Measurements from ENCODE around the gene CCNI. TPM values are rescaled to one million over a fixed set of nuclear protein-coding genes. Genes with fewer than 3 reads are reported as not detected.

Gene CCNI
- total RNA-seq, 1 experiment from 2014 or later, result 240 TPM

DNA sequence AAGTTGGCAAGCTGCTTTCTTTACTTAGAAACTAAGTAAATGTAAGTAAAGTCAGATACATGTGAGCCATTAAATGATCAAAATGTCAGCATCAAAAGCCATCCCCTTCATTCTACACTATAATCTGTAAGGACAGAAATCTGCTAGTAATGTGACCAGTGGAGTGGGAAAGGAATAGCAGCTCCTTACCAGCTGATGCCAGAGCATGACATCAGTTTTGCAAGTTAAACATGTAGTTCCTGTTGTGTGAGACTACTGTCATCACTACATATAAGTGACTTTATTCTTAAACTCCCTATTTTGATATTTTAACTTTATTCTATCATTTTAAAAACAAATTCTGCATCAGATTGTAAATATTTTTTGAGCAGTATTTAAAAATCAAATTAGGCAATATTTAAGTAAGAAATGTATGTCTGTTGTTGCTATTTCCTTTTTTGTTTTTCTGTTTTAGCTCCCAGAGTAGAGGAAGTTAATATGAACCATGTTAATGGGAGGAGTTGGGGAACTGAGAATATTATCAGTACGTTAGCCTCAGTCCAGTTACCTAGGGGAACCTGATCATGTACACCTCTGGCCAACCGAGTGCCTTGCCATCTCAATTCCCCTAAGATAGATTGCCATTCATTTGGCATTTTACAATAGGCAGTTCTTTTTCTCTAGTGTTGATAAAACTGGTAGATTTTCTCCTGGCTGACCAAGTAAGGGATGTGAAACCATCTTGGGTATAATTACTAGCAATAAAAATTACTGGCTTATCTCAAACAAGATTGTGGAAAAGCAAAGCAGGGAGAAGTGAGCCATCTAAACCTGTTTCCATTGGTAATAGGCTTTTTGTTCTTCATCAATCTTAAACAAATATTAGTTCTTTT, 34.7 kb downstream of the CCNI start:
- Mint-ChIP-seq H3K4me3 (no peak overlapping the region; a peak in 1 of 5 replicates), H3K27ac (no peak overlapping the region), H3K27me3 (ENCODE audit: low read depth) (no peaks in the 10 kb centered on the region), H3K36me3 (ENCODE audit: insufficient read depth in 1 of 3, low read depth in 3 of 3) (peaks cover 2 to 10% (median 4%) of the 10 kb centered on the region in 3 experiments; a peak in 5 of 7 replicates), H3K4me1 (peaks cover 7 to 13% of the 10 kb centered on the region in 2 experiments; a peak in 3 of 4 replicates), H3K9me3 (no peaks in the 10 kb centered on the region)
- Histone ChIP-seq H2BK12ac (ENCODE audit: insufficient read length, low read depth, low read length) (no peak overlapping the region), H3K14ac (ENCODE audit: insufficient read depth, low read length) (no peak overlapping the region), H3K23ac (ENCODE audit: insufficient read length, low read depth, low read length) (no peak overlapping the region), H3K79me2 (ENCODE audit: insufficient read depth, low read length) (no peaks in the 10 kb centered on the region), H2BK20ac (ENCODE audit: low read depth, low read length, poor library complexity, severe bottlenecking) (no peak overlapping the region), H3K23me2 (ENCODE audit: insufficient read length, low read depth, low read length, poor library complexity, severe bottlenecking) (no peaks in the 10 kb centered on the region), H3K56ac (ENCODE audit: insufficient read length, low read depth, low read length) (no peak overlapping the region), H3K27me3 (ENCODE audit: insufficient read depth, low read length) (no peaks in the 10 kb centered on the region), H2AFZ (ENCODE audit: low read length) (no peak overlapping the region), H3K18ac (ENCODE audit: insufficient read length, low read depth, low read length) (no peak overlapping the region), H2BK120ac (ENCODE audit: low read depth, low read length, poor library complexity, severe bottlenecking) (no peak overlapping the region), H4K20me1 (ENCODE audit: control insufficient read depth, insufficient read depth, insufficient read length) (peaks cover 2% of the 10 kb centered on the region), H3K27ac (ENCODE audit: insufficient read length, low read depth, low read length) (no peak overlapping the region), H4K8ac (replicated peaks; ENCODE audit: insufficient read length, low read depth, low read length) (no peak overlapping the region), H2AK5ac (ENCODE audit: insufficient read length, low read length) (no peak overlapping the region), H2BK15ac (ENCODE audit: low read depth, low read length) (no peak overlapping the region), H3K9me3 (ENCODE audit: control insufficient read depth, low read depth, low read length) (no peaks in the 10 kb centered on the region), H4K5ac (ENCODE audit: insufficient read length, low read depth, low read length) (no peak overlapping the region), H4K91ac (ENCODE audit: insufficient read length, low read depth, low read length) (no peak overlapping the region), H3K79me1 (ENCODE audit: insufficient read depth, low read depth, low read length, poor library complexity, severe bottlenecking) (no peaks in the 10 kb centered on the region), H3K4ac (ENCODE audit: low read depth, low read length) (no peak overlapping the region), H3K4me2 (ENCODE audit: insufficient read depth, insufficient read length, low read length) (no peak overlapping the region), H3K9ac (ENCODE audit: extremely low read depth, insufficient read length, low read length) (no peak overlapping the region), H3T11ph (ENCODE audit: low read length) (no peak overlapping the region), H2BK5ac (ENCODE audit: insufficient read length, low read length) (no peak overlapping the region), H3K4me1 (ENCODE audit: insufficient read depth, low read length) (no peaks in the 10 kb centered on the region)
- WGBS (ENCODE audit: extremely low coverage, insufficient read length, low lambda C conversion rate), result no CpG with 5 or more reads among the region's 2 CpGs
- TF ChIP-seq, protein P1, sequence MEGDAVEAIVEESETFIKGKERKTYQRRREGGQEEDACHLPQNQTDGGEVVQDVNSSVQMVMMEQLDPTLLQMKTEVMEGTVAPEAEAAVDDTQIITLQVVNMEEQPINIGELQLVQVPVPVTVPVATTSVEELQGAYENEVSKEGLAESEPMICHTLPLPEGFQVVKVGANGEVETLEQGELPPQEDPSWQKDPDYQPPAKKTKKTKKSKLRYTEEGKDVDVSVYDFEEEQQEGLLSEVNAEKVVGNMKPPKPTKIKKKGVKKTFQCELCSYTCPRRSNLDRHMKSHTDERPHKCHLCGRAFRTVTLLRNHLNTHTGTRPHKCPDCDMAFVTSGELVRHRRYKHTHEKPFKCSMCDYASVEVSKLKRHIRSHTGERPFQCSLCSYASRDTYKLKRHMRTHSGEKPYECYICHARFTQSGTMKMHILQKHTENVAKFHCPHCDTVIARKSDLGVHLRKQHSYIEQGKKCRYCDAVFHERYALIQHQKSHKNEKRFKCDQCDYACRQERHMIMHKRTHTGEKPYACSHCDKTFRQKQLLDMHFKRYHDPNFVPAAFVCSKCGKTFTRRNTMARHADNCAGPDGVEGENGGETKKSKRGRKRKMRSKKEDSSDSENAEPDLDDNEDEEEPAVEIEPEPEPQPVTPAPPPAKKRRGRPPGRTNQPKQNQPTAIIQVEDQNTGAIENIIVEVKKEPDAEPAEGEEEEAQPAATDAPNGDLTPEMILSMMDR (conservative IDR thresholded peaks at IDR 0.05), result no peak
- no peak for DNase-seq
